Neuronal stem cell (in vitro differentiated cells): Measurements from ENCODE around the gene TIE1.

Experiments
- DNase-seq: peaks from one replicate; pipeline ENCODE4 v3.0.0-alpha.2; 2013; ENCODE audit warnings: low spot score
- H2AFZ ChIP-seq: one replicate; pipeline ENCODE4 v1.6.1; 2013; ENCODE audit warnings: mild to moderate bottlenecking, low read length, inconsistent platforms
- H2AK5ac ChIP-seq: 2 replicates; pipeline ENCODE4 v1.6.1; 2013; ENCODE audit warnings: low read depth, mild to moderate bottlenecking, inconsistent platforms, low read length, moderate library complexity, mixed read lengths
- H2BK120ac ChIP-seq: 2 replicates; pipeline ENCODE4 v1.6.1; 2013; ENCODE audit warnings: low read depth, mild to moderate bottlenecking, inconsistent platforms, low read length, moderate library complexity, mixed read lengths
- H2BK12ac ChIP-seq: one replicate; pipeline ENCODE4 v1.6.1; 2013; ENCODE audit warnings: low read length, inconsistent platforms
- H2BK15ac ChIP-seq: 2 replicates; pipeline ENCODE4 v1.6.1; 2013; ENCODE audit warnings: mild to moderate bottlenecking, low read length, inconsistent platforms, mixed read lengths
- H2BK5ac ChIP-seq: one replicate; pipeline ENCODE4 v1.6.1; 2013; ENCODE audit warnings: inconsistent platforms, mild to moderate bottlenecking, low read length, moderate library complexity
- H3K14ac ChIP-seq: one replicate; pipeline ENCODE4 v1.6.1; 2013; ENCODE audit warnings: low read length, inconsistent platforms
- H3K18ac ChIP-seq: 2 replicates; pipeline ENCODE4 v1.6.1; 2013; ENCODE audit warnings: low read length, inconsistent platforms
- H3K23ac ChIP-seq: 2 replicates; pipeline ENCODE4 v1.6.1; 2013; ENCODE audit warnings: low read depth, mild to moderate bottlenecking, mixed read lengths, low read length, inconsistent platforms; ENCODE audit not compliant: poor library complexity
- H3K27ac ChIP-seq: replicated peaks from 3 replicates; pipeline ENCODE4 v1.5.1; 2013; ENCODE audit warnings: low read length, inconsistent platforms
- H3K27me3 ChIP-seq, 3 experiments: 2 replicates each; pipeline ENCODE4 v1.6.1; 2013; ENCODE audit warnings: low read length in 3 of 3, mild to moderate bottlenecking in 2 of 3, inconsistent platforms in 1 of 3, low read depth in 1 of 3, mixed read lengths in 1 of 3, moderate library complexity in 1 of 3; ENCODE audit not compliant: control insufficient read depth in 3 of 3, insufficient read depth in 3 of 3
- H3K36me3 ChIP-seq, 2 donors: replicated peaks in 1 of 2; 2 replicates each; pipeline ENCODE4 v1.6.1; 2013; ENCODE audit warnings: low read length in 2 of 2; ENCODE audit not compliant: control insufficient read depth in 2 of 2, insufficient read depth in 2 of 2
- H3K4ac ChIP-seq: 2 replicates; pipeline ENCODE4 v1.6.1; 2013; ENCODE audit warnings: inconsistent platforms, mild to moderate bottlenecking, low read length, moderate library complexity
- H3K4me1 ChIP-seq, 2 donors: 1 replicate in 1 of 2; 2 replicates in 1 of 2; pipeline ENCODE4 v1.6.1; 2013; ENCODE audit warnings: low read length in 2 of 2, low read depth in 1 of 2; ENCODE audit not compliant: control insufficient read depth in 2 of 2, insufficient read depth in 1 of 2
- H3K4me2 ChIP-seq: one replicate; pipeline ENCODE4 v1.6.1; 2013; ENCODE audit warnings: mild to moderate bottlenecking, low read length, inconsistent platforms; ENCODE audit not compliant: insufficient read depth, poor library complexity, severe bottlenecking
- H3K4me3 ChIP-seq, 2 donors: 2 replicates each; pipeline ENCODE4 v1.5.1; 2013; ENCODE audit warnings: low read length in 2 of 2, mild to moderate bottlenecking in 2 of 2, inconsistent platforms in 1 of 2, moderate library complexity in 1 of 2
- H3K79me1 ChIP-seq: one replicate; pipeline ENCODE4 v1.6.1; 2013; ENCODE audit warnings: low read depth, mild to moderate bottlenecking, inconsistent platforms, low read length, moderate library complexity
- H3K9ac ChIP-seq: one replicate; pipeline ENCODE4 v1.6.1; 2013; ENCODE audit warnings: mild to moderate bottlenecking, low read depth, low read length, inconsistent platforms; ENCODE audit not compliant: poor library complexity
- H3K9me3 ChIP-seq, 2 donors: replicated peaks in 1 of 2; 2 replicates each; pipeline versions ENCODE3 to v1.6.1; 2013; ENCODE audit warnings: low read length in 2 of 2, mild to moderate bottlenecking in 2 of 2, inconsistent platforms in 1 of 2, low read depth in 1 of 2, mixed read lengths in 1 of 2, moderate library complexity in 1 of 2; ENCODE audit not compliant: control insufficient read depth in 2 of 2, insufficient read depth in 1 of 2
- H4K8ac ChIP-seq: one replicate; pipeline ENCODE4 v1.6.1; 2013; ENCODE audit warnings: low read depth, mild to moderate bottlenecking, inconsistent platforms, low read length, moderate library complexity
- H4K91ac ChIP-seq: one replicate; pipeline ENCODE4 v1.6.1; 2013; ENCODE audit warnings: low read length, low read depth, mild to moderate bottlenecking, inconsistent platforms; ENCODE audit not compliant: poor library complexity
- WGBS, 2 donors: extraction: QIAGEN DNeasy Blood & Tissue Kit; methylation state at CpG; one replicate each; pipeline ENCODE4 v1.1.7; 2013; ENCODE audit warnings: missing lambda C conversion rate in 2 of 2, mixed read lengths in 1 of 2; ENCODE audit not compliant: insufficient read length in 2 of 2, insufficient replicate concordance in 1 of 2; ENCODE audit errors: extremely low coverage in 2 of 2; 5-methylcytosine and 5-hydroxymethylcytosine counted together

Gene TIE1

DNA sequence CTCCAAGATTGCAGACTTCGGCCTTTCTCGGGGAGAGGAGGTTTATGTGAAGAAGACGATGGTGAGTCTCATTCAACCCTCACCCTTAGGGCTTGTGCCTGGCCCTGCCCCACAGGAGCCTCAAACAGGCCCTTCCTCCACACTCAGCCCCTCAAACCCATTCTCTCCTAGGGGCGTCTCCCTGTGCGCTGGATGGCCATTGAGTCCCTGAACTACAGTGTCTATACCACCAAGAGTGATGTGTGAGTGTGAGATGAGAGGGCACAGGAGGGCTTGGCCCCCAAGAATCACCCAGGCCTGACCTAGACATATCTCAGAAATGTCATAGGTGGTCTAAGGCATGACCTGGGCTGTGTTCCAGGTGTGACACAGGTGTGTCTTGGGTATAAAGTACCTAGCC, 18.5 kb downstream of the TIE1 start:
- no peak overlapping the region for H3K23ac ChIP-seq
- H3K4me1 ChIP-seq, result peaks cover 0 to 5% of the 10 kb centered on the region in 2 donors
- H3K4me3 ChIP-seq, result no peak overlapping the region
- H2BK12ac ChIP-seq, result no peak overlapping the region
- H3K14ac ChIP-seq, result no peak overlapping the region
- H3K9ac ChIP-seq, result no peak overlapping the region
- no peak overlapping the region for H2BK15ac ChIP-seq
- no peak overlapping the region for H3K4me2 ChIP-seq
- WGBS, 2 donors, result no CpG with 5 or more reads among the region's 5 CpGs
- no peaks in the 10 kb centered on the region for H3K27me3 ChIP-seq
- no peaks in the 10 kb centered on the region for H3K36me3 ChIP-seq
- no peak overlapping the region for H2AFZ ChIP-seq
- no peak overlapping the region for H3K4ac ChIP-seq
- no peak overlapping the region for H4K91ac ChIP-seq
- H2BK120ac ChIP-seq, result no peak overlapping the region
- H2BK5ac ChIP-seq, result no peak overlapping the region
- H2AK5ac ChIP-seq, result no peak overlapping the region
- H3K18ac ChIP-seq, result no peak overlapping the region
- no peaks in the 10 kb centered on the region for H3K79me1 ChIP-seq
- peaks cover 0 to 1% of the 10 kb centered on the region in 2 donors for H3K9me3 ChIP-seq
- no peak overlapping the region for H4K8ac ChIP-seq
- H3K27ac ChIP-seq, result no peak overlapping the region
- no peak for DNase-seq

DNA sequence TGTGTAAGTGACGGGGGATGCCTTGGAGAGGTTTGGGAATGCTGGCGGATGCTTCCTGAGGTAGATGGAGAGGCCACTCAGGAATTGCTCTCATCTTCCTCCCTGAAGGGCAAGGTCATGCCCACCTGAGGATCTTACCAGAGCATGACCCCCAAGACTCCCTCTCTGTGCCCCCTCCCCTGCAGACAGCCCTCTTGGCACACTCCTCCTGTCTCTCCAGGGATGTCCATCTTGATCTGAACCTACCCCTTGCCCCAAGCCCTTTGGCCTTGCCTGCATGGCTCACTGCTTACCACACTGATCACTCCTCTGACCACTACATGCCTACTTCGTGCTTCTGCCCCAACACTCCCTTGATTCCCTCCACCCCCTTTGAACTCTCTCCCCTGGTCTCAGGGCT, 19.0 kb downstream of the TIE1 start:
- H3K18ac ChIP-seq, result no peak overlapping the region
- H2AK5ac ChIP-seq, result no peak overlapping the region
- WGBS, 2 donors, result 100% methylated on average over 1 of the region's 3 CpGs; no CpG with 5 or more reads in 1 of the 2 donors

DNA sequence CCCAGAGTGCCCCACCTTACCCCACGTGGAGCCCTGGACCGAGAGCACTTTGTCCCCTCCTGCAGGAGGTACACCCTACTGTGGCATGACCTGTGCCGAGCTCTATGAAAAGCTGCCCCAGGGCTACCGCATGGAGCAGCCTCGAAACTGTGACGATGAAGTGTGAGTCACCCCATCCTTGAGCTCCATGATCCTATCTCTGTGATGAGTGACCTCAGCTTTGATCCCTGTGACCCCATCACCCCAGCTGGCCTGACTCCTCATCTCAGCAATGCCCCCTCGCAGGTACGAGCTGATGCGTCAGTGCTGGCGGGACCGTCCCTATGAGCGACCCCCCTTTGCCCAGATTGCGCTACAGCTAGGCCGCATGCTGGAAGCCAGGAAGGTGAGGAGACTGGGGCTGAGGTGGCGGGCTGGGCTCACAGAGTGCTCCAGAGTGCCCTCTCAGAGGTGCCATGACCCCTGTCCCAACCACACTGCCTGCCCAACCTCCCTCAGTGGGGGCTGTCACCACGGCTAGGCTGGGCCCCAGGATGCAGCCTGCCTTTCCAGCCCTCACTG, 20.6 kb downstream of the TIE1 start:
- Histone ChIP-seq H3K23ac (no peak overlapping the region), H4K8ac (no peak overlapping the region), H3K9me3 (peaks cover 0 to 1% of the 10 kb centered on the region in 2 donors), H4K91ac (no peak overlapping the region), H3K18ac (no peak overlapping the region), H2BK5ac (no peak overlapping the region), H3K79me1 (no peaks in the 10 kb centered on the region), H3K9ac (peak overlapping the region; percentile 33), H3K4me3 (no peak overlapping the region), H2BK12ac (no peak overlapping the region), H3K4me2 (no peak overlapping the region), H3K4ac (no peak overlapping the region), H2AK5ac (peak overlapping the region; percentile 30), H2BK15ac (peak overlapping the region; percentile 2), H2AFZ (no peak overlapping the region), H3K27ac (no peak overlapping the region), H3K4me1 (peaks cover 0 to 5% of the 10 kb centered on the region in 2 donors), H2BK120ac (no peak overlapping the region), H3K36me3 (no peaks in the 10 kb centered on the region), H3K14ac (no peak overlapping the region), H3K27me3 (no peaks in the 10 kb centered on the region)
- no peak for DNase-seq
- no CpG with 5 or more reads among the region's 16 CpGs for WGBS, 2 donors

More for the DNA sequence above, 19.0 kb downstream of the TIE1 start:
- Histone ChIP-seq H2BK15ac (no peak overlapping the region), H3K9me3 (peaks cover 0 to 1% of the 10 kb centered on the region in 2 donors), H2BK120ac (no peak overlapping the region), H3K9ac (no peak overlapping the region), H4K91ac (no peak overlapping the region), H3K36me3 (no peaks in the 10 kb centered on the region), H3K79me1 (no peaks in the 10 kb centered on the region), H3K4me1 (peaks cover 0 to 5% of the 10 kb centered on the region in 2 donors), H2BK12ac (no peak overlapping the region), H2BK5ac (no peak overlapping the region), H3K4me2 (no peak overlapping the region), H3K14ac (no peak overlapping the region), H4K8ac (no peak overlapping the region), H3K4ac (no peak overlapping the region), H3K23ac (no peak overlapping the region), H3K27me3 (no peaks in the 10 kb centered on the region), H2AFZ (no peak overlapping the region), H3K4me3 (no peak overlapping the region), H3K27ac (no peak overlapping the region)
- DNase-seq, result no peak

DNA sequence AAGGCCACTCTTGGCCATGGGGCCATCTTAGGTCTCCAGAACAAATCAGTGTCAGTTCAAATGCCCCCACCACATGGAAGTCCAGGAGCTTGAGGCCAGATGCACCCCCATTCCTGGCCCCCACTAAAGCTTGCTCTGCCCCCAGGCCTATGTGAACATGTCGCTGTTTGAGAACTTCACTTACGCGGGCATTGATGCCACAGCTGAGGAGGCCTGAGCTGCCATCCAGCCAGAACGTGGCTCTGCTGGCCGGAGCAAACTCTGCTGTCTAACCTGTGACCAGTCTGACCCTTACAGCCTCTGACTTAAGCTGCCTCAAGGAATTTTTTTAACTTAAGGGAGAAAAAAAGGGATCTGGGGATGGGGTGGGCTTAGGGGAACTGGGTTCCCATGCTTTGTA, 21.7 kb downstream of the TIE1 start:
- H3K14ac ChIP-seq, result no peak overlapping the region
- no peak overlapping the region for H2AFZ ChIP-seq
- H3K18ac ChIP-seq, result no peak overlapping the region
- peaks cover 0 to 1% of the 10 kb centered on the region in 2 donors for H3K9me3 ChIP-seq
- H3K27me3 ChIP-seq, result no peaks in the 10 kb centered on the region
- H2BK5ac ChIP-seq, result no peak overlapping the region
- H3K9ac ChIP-seq, result no peak overlapping the region
- H3K4me3 ChIP-seq, result no peak overlapping the region
- H2BK12ac ChIP-seq, result no peak overlapping the region
- WGBS, 2 donors, result no CpG with 5 or more reads among the region's 5 CpGs
- H4K91ac ChIP-seq, result no peak overlapping the region
- no peak overlapping the region for H2BK120ac ChIP-seq
- H3K4me1 ChIP-seq, result peaks cover 0 to 5% of the 10 kb centered on the region in 2 donors
- H3K27ac ChIP-seq, result no peak overlapping the region
- H3K4ac ChIP-seq, result no peak overlapping the region
- no peaks in the 10 kb centered on the region for H3K79me1 ChIP-seq
- DNase-seq, result no peak
- H3K23ac ChIP-seq, result no peak overlapping the region
- no peak overlapping the region for H3K4me2 ChIP-seq
- H2AK5ac ChIP-seq, result no peak overlapping the region
- H4K8ac ChIP-seq, result no peak overlapping the region
- H3K36me3 ChIP-seq, result no peaks in the 10 kb centered on the region
- no peak overlapping the region for H2BK15ac ChIP-seq
